Measurements from ENCODE around the gene ACAP2.
"Not testable (repeated sequence)": the region's sequence is repeated elsewhere in the genome, so short reads cannot be mapped to it uniquely, and the experiment has no call there.

Gene ACAP2

GRCh38 chr3:195442573-195443390 lies at the start of gene ACAP2:
Gene ACAP2, minus strand, starts transcription at chr3:195443020. Its CDS starts 173 bp downstream, at chr3:195442847.
- peak; percentile 99 for DNase-seq

GRCh38 chr3:195475614-195476013 lies 32.8 kb upstream of the ACAP2 start:
- DNase-seq, result no peak

- DNase-seq, result not testable (repeated sequence)
Measured at GRCh38 chr3:195475116-195475515, 32.3 kb upstream of the ACAP2 start.

- no peak for DNase-seq
Measured at GRCh38 chr3:195468841-195469240, 26.0 kb upstream of the ACAP2 start.

GRCh38 chr3:195468391-195468776 lies 25.6 kb upstream of the ACAP2 start:
- DNase-seq, result no peak

- DNase-seq, result no peak
Measured at GRCh38 chr3:195467641-195468390, 25.0 kb upstream of the ACAP2 start.

GRCh38 chr3:195466251-195466650 lies 23.4 kb upstream of the ACAP2 start:
- no peak for DNase-seq

GRCh38 chr3:195462922-195463321 lies 20.1 kb upstream of the ACAP2 start:
- DNase-seq, result not testable (repeated sequence)

GRCh38 chr3:195462308-195462610 lies 19.4 kb upstream of the ACAP2 start:
- no peak for DNase-seq

GRCh38 chr3:195461594-195462307 lies 18.9 kb upstream of the ACAP2 start:
- no peak for DNase-seq

GRCh38 chr3:195460091-195460713 lies 17.4 kb upstream of the ACAP2 start:
- DNase-seq, result no peak

GRCh38 chr3:195458316-195458717 lies 15.5 kb upstream of the ACAP2 start:
- no peak for DNase-seq

- DNase-seq, result no peak
Measured at GRCh38 chr3:195455789-195456188, 13.0 kb upstream of the ACAP2 start.

GRCh38 chr3:195453236-195453635 lies 10.4 kb upstream of the ACAP2 start:
- no peak for DNase-seq

- DNase-seq, result no peak
Measured at GRCh38 chr3:195451373-195452015, 8.7 kb upstream of the ACAP2 start.

GRCh38 chr3:195450731-195451229 lies 8.0 kb upstream of the ACAP2 start:
- no peak for DNase-seq

GRCh38 chr3:195448205-195448875 lies 5.5 kb upstream of the ACAP2 start:
- DNase-seq, result no peak

- no peak for DNase-seq
Measured at GRCh38 chr3:195447201-195447600, 4.4 kb upstream of the ACAP2 start.

- no peak for DNase-seq
Measured at GRCh38 chr3:195446359-195446758, 3.5 kb upstream of the ACAP2 start.

GRCh38 chr3:195445885-195446284 lies 3.1 kb upstream of the ACAP2 start:
- DNase-seq, result no peak

GRCh38 chr3:195443391-195443989 lies 670 bp upstream of the ACAP2 start:
- DNase-seq, result peak; percentile 56

All from NCI-H2227 treated with DMSO at 0.1 percent for 48 hours (cell line).